A549 treated with Hydrocortisone at 1 μM for 4 hours (cell line): ENCODE results near the gene COTL1. TPM values are rescaled to one million over a fixed set of nuclear protein-coding genes. Genes with fewer than 3 reads are reported as not detected.

ENCODE experiments used
- total RNA-seq: library from RNA; stranded (reverse); fragments of 200-300 nt; extraction: Qiagen RNA extraction; gene quantifications from 5 replicates; pipeline ENCODE4 v1.2.3, GENCODE V29; 2022

The COTL1 gene, protein sequence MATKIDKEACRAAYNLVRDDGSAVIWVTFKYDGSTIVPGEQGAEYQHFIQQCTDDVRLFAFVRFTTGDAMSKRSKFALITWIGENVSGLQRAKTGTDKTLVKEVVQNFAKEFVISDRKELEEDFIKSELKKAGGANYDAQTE
- 424 to 531 TPM (median 502 TPM) in 5 replicates for total RNA-seq

DNA sequence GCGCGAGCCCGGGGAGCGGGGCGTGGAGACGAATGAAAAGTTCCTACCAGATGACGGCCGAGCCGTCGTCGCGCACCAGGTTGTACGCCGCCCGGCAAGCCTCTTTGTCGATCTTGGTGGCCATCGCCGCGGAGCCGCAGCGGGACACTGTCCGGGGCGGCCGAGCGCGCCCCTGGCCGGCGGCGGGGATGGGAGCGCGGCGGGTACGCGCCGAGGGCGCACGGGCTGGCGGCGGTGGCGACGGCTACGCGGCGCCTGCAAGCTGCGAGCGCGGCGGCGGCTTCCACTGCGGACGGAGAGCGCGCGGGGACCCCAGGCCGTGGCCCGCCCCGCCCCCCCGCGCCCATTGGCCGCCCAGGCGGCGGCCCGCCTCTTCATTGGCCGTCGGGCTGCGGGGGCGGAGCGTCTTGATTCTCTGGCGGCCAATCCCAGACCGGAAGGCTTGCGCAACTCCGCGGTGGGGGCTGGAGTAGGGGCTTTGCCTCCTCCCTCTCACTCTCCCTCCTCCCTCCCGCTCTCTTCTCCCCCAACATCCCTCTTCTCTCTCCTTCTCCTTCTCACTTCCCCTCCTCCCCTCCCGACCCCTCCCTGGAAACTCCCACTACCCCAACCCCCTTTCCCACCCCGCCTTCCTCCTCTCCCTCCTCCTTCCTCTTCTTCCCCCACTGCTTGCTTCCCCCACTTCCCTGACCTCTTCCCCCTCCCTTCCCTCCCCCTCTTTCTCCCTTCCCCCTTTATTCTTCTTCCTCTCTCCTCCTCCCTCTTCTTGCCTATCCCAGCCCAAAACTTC is at the start of gene COTL1:
COTL1 (minus strand) TSS at position 288 of the 790 bp plus-strand sequence; CDS start at position 124, 164 bp downstream.

DNA sequence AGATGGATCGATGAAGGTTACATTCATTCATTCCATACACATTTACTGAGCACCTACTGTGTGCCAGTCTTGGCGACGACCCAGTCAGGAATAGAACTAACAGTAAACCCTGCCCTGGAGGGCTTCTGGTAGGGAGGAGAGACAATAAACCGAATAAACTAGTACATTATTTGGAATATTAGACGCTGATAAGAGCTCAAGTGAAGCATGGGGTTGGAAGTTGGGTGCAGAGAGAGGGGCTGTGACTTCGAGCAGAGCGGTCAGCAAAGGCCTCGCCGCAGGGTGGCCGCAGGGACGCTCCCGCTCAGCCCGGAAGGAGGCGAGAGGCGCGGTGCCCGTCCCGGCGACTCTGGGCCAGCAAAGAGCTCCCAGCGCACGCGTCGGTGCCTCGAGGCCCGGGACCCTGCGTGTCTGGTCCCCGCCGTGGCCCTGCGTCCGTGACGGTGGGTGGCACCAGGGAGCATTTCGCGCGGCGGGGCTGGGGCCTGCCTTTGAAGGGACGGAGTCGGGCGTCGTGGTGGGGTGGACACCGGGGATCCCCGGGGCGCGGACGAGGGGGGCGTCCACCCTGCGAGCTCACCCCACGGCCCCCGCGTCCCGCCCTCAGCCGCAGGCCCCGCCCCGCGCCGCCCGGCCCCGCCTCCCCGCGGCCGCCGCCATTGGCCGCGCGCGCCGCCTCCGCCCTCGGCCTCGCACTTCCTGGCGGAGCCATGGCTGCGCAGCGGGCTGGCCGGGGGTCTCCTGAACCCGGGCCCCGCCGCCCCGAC is 30.1 kb upstream of the COTL1 start, which contains the start of gene KLHL36:
KLHL36 (plus strand) TSS at position 684 of the 767 bp plus-strand sequence. CDS start 2,357 bp downstream, outside the sequence.

Other genes with a start within 250 kb of the COTL1 start
- gene ATP2C2, start 249.5 kb downstream of the COTL1 start, total RNA-seq, result 0.09 to 0.32 TPM (median 0.16 TPM) in 5 replicates
- 45.6 to 68.0 TPM (median 54.4 TPM) in 5 replicates for gene MEAK7, start 113.4 kb downstream of the COTL1 start, total RNA-seq
- 17.4 to 27.3 TPM (median 23.5 TPM) in 5 replicates for gene KLHL36, start 30.4 kb upstream of the COTL1 start, total RNA-seq
- gene USP10, start 81.9 kb upstream of the COTL1 start, total RNA-seq, result 66.7 to 87.1 TPM (median 78.7 TPM) in 5 replicates
- gene CRISPLD2, start 201.9 kb upstream of the COTL1 start, total RNA-seq, result 3.0 to 4.4 TPM (median 3.5 TPM) in 5 replicates